GM12891 (cell line): ENCODE measurements around the gene IL1RL2.

ENCODE experiments used
- PAX5 ChIP-seq: IDR thresholded peaks from 2 replicates; pipeline ENCODE4 v1.6.1; 2011; ENCODE audit warnings: low read length, moderate library complexity, mild to moderate bottlenecking; ENCODE audit not compliant: insufficient read depth, severe bottlenecking
- POLR2A ChIP-seq: IDR thresholded peaks from 2 replicates; pipeline ENCODE4 v1.6.1; 2011; ENCODE audit warnings: low read depth, low read length, control low read depth
- POLR2AphosphoS5 ChIP-seq: IDR thresholded peaks from 2 replicates; pipeline ENCODE4 v1.6.1; 2011; ENCODE audit warnings: low read depth, low read length, control low read depth
- POU2F2 ChIP-seq: IDR thresholded peaks from 2 replicates; pipeline ENCODE4 v1.6.1; 2011; ENCODE audit warnings: low read depth, mild to moderate bottlenecking, control low read depth, low read length, moderate library complexity
- SPI1 ChIP-seq: IDR thresholded peaks from 2 replicates; pipeline ENCODE4 v1.6.1; 2011; ENCODE audit warnings: low read depth, low read length, control low read depth
- TAF1 ChIP-seq: IDR thresholded peaks from 2 replicates; pipeline ENCODE4 v1.6.1; 2011; ENCODE audit warnings: low read depth, low read length, control low read depth

DNA sequence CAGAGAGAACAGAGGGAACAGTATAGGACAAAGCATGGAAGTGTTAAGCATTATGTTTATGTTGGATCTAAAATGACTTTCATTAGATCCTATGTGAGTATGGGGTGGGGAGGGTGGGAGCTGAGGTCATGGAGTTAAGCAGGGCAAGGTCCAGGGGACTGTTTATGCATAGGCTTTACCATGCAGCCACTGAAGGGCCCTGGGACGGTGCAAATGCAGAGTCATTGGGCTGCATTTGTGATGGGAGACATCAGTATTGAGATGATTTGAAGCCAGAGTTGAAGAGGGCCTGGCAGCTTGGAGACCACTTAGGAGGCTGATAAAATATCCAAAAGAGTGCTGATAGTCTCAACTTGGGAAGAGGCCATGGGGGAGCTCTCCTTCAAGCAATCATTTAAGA, 22.7 kb downstream of the IL1RL2 start:
- TF ChIP-seq POLR2AphosphoS5 (no peak), POLR2A (no peak), PAX5 (no peak), TAF1 (no peak), SPI1 (no peak), POU2F2 (no peak)
